Kidney (tissue), 14 donors: ENCODE measurements around the gene COL21A1. TPM values are rescaled to one million over a fixed set of nuclear protein-coding genes. Genes with fewer than 3 reads are reported as not detected.

Source experiments
- DNase-seq, 5 donors: peaks; one replicate each; pipeline ENCODE4 v3.0.0-alpha.2; 2013 to 2020
- FAIRE-seq: peaks from 2 replicates; lab custom pipeline; 2012; peaks lifted over from hg19 to GRCh38; lab: Jason Lieb, UNC
- H3K27ac ChIP-seq, 2 donors: one replicate each; pipeline ENCODE4 v1.7.0; 2013; ENCODE audit warnings: low read depth in 2 of 2, low read length in 2 of 2, inconsistent platforms in 1 of 2
- H3K27me3 ChIP-seq: one replicate; pipeline ENCODE4 v1.7.1; 2013; ENCODE audit warnings: low read length, inconsistent platforms; ENCODE audit not compliant: control insufficient read depth, insufficient read depth
- H3K36me3 ChIP-seq, 3 donors: one replicate each; pipeline versions ENCODE4 v1.7.0 to v1.7.1; 2013; ENCODE audit warnings: low read length in 3 of 3, control low read depth in 1 of 3, inconsistent platforms in 1 of 3; ENCODE audit not compliant: insufficient read depth in 3 of 3, control insufficient read depth in 2 of 3
- H3K4me1 ChIP-seq, 3 donors: one replicate each; pipeline versions ENCODE4 v1.7.0 to v1.7.1; 2013; ENCODE audit warnings: low read length in 3 of 3, inconsistent platforms in 1 of 3, low read depth in 1 of 3; ENCODE audit not compliant: control insufficient read depth in 2 of 3, insufficient read depth in 2 of 3
- H3K4me3 ChIP-seq, 3 donors: one replicate each; pipeline versions ENCODE4 v1.7.0 to v1.8.1; 2013; ENCODE audit warnings: low read length in 3 of 3, control low read depth in 1 of 3, inconsistent platforms in 1 of 3
- H3K9ac ChIP-seq, 3 donors: one replicate each; pipeline versions ENCODE4 v1.7.0 to v1.7.1; 2013; ENCODE audit warnings: low read length in 3 of 3, control low read depth in 1 of 3, inconsistent platforms in 1 of 3
- H3K9me3 ChIP-seq, 3 donors: one replicate each; pipeline versions ENCODE4 v1.7.0 to v1.7.1; 2013; ENCODE audit warnings: low read length in 3 of 3, control low read depth in 1 of 3, inconsistent platforms in 1 of 3; ENCODE audit not compliant: control insufficient read depth in 2 of 3, insufficient read depth in 1 of 3
- intact Hi-C: fragments of 100-400 bp; cut with DNase I; formaldehyde crosslinking; loops from one replicate; pipeline ENCODE4 v1.11.1; 2022
- polyA plus RNA-seq: library from polyadenylated mRNA; stranded (reverse); fragments of 350-450 nt; fragmentation: Illumina TruSeq; extraction: RNeasy Lipid Tissue Mini Kit (QIAGEN cat#74804); gene quantifications from one replicate; pipeline ENCODE4 v1.2.3, GENCODE V29; 2014; ENCODE audit warnings: low read depth, low replicate concordance; ENCODE audit not compliant: insufficient read depth
- total RNA-seq: library from RNA; stranded (reverse); fragmentation: NEBNext Ultra II Directional; extraction: Animal tissue kit (Norgen Biotek cat#: 25700); gene quantifications from one replicate; pipeline ENCODE4 v1.2.1, GENCODE V29; 2021
- TF ChIP-seq, protein P1 (sequence below): IDR thresholded peaks from 3 replicates; pipeline ENCODE4 v1.5.1; 2012; ENCODE audit warnings: mild to moderate bottlenecking, moderate library complexity, borderline replicate concordance; ENCODE audit not compliant: insufficient read depth; ENCODE audit errors: extremely low read depth
- donor health status: control.
- donor health status: control.
- donor health status: control.
- donor health status: control.
- donor health status: control.
- donor health status: DM: yes; HTN: yes; CAD: no.
- donor health status: Normal renal cell carcinoma (clear cell type).

COL21A1 gene
- total and polyA plus RNA-seq, 2 donors from 2014 or later, result 1.6 to 3.1 TPM

DNA sequence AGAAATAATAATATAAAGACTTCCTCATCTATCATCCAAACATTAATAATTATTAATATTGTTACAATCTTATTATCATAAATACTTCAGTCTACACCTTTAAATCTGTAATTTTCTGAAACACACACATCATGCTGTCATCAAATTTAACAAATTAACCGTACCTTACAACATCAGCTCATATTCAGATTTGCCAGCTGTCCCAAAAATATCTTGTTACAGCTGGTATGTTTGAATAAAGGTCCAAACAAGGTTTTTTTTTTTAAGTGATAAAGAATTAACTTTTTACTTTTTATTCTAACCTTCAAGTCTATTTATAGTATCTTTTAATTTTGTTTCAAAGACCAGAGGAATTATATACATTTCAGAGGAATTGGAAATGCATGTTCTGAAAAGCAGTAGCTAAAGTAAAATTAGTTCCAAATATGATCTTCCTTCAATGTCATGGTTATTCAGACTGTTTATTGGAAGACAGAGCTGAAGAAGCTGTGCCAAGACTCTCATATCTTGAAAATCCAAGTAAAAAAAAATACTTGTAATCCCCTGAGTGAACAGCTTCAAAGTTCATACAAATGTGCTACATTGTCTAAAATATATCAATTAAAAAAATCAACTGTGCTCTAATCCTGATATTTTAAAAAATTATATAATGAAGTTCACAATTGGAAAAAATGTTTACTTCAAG lies 210.3 kb downstream of the COL21A1 start:
- TF ChIP-seq, protein P1, sequence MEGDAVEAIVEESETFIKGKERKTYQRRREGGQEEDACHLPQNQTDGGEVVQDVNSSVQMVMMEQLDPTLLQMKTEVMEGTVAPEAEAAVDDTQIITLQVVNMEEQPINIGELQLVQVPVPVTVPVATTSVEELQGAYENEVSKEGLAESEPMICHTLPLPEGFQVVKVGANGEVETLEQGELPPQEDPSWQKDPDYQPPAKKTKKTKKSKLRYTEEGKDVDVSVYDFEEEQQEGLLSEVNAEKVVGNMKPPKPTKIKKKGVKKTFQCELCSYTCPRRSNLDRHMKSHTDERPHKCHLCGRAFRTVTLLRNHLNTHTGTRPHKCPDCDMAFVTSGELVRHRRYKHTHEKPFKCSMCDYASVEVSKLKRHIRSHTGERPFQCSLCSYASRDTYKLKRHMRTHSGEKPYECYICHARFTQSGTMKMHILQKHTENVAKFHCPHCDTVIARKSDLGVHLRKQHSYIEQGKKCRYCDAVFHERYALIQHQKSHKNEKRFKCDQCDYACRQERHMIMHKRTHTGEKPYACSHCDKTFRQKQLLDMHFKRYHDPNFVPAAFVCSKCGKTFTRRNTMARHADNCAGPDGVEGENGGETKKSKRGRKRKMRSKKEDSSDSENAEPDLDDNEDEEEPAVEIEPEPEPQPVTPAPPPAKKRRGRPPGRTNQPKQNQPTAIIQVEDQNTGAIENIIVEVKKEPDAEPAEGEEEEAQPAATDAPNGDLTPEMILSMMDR, result no peak
- H3K36me3 ChIP-seq, result no peaks in the 10 kb centered on the region
- no peak overlapping the region for H3K9ac ChIP-seq
- no peaks in the 10 kb centered on the region for H3K9me3 ChIP-seq
- no peak for FAIRE-seq
- intact Hi-C loops, result no loop called here
- no peaks in the 10 kb centered on the region for H3K4me1 ChIP-seq
- H3K27me3 ChIP-seq, result no peaks in the 10 kb centered on the region
- no peak overlapping the region for H3K27ac ChIP-seq
- no peak for DNase-seq
- no peak overlapping the region for H3K4me3 ChIP-seq

DNA sequence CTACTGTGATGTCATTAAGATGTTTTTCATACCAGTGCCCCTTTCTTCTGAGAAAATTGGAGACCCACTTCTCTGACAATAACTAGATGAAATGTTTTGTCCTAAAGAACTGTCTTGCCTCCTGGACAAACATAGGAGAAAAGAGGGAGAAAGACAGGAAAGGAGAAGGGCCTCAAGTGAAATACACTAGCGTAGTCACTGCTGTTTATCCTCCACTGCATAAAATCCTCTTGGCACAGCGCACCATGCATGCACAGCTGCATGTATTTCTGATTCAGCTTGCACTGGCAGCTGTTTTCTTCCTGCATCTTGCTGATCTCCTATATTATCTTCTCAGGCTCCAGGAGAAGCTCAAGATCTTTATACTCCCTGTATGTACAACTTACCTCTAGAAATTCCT lies 214.0 kb downstream of the COL21A1 start:
- H3K27ac ChIP-seq, result no peak overlapping the region
- H3K4me3 ChIP-seq, result no peak overlapping the region
- H3K4me1 ChIP-seq, result no peaks in the 10 kb centered on the region
- TF ChIP-seq, protein P1, result no peak
- H3K9me3 ChIP-seq, result no peaks in the 10 kb centered on the region
- no peaks in the 10 kb centered on the region for H3K27me3 ChIP-seq
- DNase-seq (no peak), FAIRE-seq (no peak)
- no peaks in the 10 kb centered on the region for H3K36me3 ChIP-seq
- H3K9ac ChIP-seq, result no peak overlapping the region
- intact Hi-C loops, result no loop called here

DNA sequence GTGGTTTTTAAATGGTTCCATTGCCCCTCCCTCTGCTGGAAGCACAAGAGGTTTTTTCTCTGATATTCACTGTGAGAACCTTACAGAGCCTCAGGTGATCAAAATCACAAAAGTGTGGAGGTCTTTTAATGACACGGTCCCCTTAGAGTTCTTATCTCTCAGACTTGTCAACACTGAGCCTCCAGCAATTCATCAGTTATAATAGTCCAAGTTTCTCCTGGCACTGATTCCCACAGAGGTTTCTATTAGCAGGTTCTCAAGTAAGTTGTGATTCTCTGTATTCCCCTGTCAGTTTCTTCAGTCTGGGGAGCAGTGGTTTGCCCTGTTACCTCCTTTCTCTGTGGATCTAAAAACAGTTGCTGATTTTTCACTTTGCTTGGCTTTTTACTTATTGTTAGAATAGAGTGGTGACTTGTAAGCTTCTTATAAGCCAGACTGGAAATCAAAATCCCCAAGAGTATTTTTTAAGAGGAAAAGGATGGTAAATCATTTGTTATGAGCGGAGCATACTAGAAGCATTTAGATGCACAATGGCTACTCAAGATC lies 214.6 kb downstream of the COL21A1 start:
- Histone ChIP-seq H3K27me3 (no peaks in the 10 kb centered on the region), H3K9ac (no peak overlapping the region), H3K9me3 (no peaks in the 10 kb centered on the region), H3K27ac (no peak overlapping the region), H3K36me3 (no peaks in the 10 kb centered on the region), H3K4me3 (no peak overlapping the region), H3K4me1 (no peaks in the 10 kb centered on the region)
- intact Hi-C loops, result no loop called here
- TF ChIP-seq, protein P1, result no peak
- no peak for FAIRE-seq
- no peak for DNase-seq
